Ureter (tissue), 1 donor: Measurements from ENCODE around the gene RPTOR. TPM values are rescaled to one million over a fixed set of nuclear protein-coding genes. Genes with fewer than 3 reads are reported as not detected.
"Not testable (repeated sequence)": the region's sequence is repeated elsewhere in the genome, so short reads cannot be mapped to it uniquely, and the experiment has no call there.

Source experiments
- DNase-seq: peaks from one replicate; pipeline ENCODE4 v3.0.0-alpha.2; 2020; ENCODE audit warnings: low spot score
- total RNA-seq: library from RNA; stranded (reverse); gene quantifications from one replicate; pipeline ENCODE4 v1.2.4, GENCODE V29; 2023
- donor health status: DM: yes; HTN: yes; CAD: no.

The RPTOR gene, protein sequence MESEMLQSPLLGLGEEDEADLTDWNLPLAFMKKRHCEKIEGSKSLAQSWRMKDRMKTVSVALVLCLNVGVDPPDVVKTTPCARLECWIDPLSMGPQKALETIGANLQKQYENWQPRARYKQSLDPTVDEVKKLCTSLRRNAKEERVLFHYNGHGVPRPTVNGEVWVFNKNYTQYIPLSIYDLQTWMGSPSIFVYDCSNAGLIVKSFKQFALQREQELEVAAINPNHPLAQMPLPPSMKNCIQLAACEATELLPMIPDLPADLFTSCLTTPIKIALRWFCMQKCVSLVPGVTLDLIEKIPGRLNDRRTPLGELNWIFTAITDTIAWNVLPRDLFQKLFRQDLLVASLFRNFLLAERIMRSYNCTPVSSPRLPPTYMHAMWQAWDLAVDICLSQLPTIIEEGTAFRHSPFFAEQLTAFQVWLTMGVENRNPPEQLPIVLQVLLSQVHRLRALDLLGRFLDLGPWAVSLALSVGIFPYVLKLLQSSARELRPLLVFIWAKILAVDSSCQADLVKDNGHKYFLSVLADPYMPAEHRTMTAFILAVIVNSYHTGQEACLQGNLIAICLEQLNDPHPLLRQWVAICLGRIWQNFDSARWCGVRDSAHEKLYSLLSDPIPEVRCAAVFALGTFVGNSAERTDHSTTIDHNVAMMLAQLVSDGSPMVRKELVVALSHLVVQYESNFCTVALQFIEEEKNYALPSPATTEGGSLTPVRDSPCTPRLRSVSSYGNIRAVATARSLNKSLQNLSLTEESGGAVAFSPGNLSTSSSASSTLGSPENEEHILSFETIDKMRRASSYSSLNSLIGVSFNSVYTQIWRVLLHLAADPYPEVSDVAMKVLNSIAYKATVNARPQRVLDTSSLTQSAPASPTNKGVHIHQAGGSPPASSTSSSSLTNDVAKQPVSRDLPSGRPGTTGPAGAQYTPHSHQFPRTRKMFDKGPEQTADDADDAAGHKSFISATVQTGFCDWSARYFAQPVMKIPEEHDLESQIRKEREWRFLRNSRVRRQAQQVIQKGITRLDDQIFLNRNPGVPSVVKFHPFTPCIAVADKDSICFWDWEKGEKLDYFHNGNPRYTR (N-terminal part only)
- 64.2 TPM for total RNA-seq

DNA sequence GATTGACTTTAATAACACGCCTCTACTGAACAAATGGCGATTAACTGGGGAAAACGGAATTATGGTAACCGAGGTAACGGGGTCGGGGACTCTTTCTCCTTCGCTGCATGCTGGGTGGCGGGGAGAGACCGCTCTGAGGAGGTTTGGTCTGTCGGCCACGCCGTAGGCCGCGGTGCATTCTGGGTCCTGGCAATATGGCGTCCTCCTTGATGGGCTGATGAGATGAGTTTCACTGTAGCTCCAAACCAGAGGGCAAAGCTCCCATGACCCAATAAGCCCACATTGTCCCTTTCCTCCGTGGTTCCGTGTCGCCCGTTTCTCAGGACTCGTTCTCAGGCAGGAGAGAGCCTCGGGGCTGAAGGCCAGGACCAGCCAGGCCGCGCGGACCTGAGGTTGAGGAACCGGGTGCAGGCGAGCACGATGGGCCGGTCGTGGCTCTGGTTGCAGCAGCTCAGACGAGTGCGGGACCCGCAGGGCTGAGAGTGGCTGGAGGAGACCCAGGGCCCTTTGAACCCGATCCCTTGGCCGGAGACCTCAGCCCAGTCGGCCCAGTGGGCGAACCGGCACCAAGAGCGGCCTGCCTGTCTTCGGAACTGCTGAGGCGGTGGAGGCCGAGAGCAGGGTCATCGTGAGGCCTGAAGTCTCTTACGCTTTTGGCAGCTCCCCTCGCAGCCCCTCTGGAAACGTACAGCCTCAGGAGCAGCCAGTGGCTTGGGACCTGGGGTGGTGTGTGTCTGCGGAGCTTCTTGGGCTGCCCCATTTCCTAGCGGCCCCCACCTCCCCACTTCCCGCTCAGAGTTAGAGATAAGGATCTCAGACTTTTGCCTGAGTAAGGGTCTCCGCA, at the start of gene RPTOR:
TSS of gene RPTOR (plus strand) at position 184 of the 844 bp plus-strand sequence. CDS start 792 bp downstream, outside the sequence.
- peak; percentile 88 for DNase-seq

DNA sequence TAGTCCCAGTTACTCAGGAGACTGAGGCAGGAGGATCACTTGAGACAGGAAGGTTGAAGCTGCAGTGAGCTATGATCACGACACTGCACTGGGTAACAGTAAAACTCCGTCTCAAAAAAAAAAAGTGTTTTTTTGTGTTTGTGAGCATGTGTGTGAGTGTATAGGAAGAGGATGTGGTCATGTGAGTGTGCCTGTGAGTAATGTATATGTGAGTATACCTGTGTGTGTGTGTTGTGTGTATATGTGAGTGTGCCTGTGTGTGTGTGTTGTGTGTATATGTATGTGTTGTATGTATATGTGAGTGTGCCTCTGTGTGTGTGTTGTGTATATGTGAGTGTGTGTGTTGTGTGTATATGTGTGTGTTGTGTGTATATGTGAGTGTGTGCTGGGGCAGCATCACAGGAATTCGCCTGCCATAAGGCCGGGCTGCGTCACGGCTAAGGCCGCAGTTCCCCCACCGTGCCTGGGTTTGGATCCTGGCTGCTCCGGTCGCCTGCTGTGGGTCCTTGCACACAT, 46.9 kb upstream of the RPTOR start:
- no peak for DNase-seq

DNA sequence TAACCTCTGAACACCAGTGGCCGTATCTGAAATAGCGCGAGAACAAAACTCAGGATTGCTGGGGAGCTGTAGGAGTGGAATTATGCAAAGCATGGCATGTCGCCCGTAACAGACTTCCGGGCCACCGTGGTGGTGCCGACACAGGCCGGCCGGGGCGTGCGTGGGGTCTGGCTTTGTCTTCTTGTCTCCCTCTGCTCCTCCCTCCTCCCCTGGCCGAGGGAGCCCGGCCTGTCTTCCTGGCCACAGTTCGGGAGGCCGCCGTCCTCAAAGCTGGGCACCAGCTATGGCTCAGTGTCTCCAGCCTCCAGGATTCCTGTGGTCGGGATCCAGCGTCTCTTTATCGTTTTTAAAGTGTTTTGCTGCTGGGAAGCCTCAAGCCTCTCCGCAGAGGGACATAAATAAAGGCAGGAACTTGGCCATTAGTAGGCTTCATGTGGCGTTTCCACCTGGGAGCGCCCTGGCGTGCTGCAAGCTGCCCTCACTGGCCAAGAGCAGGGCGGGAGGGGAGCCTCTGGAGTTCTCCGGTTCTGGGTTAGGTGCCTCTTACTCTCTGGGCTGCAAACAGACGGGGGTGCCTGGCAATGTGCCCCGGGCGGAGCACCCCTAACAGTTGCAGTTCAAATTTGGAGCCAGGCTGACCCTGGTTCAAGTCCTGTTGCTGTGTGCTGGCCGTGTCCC, 46.3 kb upstream of the RPTOR start:
- DNase-seq: no peak

DNA sequence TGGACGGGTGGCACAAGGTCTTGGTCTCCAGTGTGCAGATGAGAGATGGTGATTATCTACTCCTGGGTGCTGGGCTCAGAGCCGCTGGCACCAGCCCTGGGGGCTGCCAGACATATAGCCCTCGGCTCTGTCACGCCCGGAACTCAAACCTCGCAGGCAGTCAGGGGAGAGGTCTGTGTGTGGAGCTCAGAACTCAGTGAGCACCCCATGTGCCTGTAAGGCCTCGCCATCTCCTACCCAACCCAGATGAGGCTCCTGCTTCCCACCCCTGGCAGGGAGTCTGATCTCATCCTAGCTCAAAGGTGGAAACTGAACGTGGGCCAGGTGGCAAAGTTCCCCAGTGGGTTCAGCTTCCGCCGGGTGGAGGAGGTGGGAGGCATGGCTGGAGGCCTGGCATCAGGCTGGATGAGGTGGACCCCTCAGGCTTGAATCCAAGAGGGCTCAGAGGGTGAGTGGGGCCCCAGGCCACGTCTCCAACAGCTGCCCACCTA, 45.7 kb upstream of the RPTOR start:
- no peak for DNase-seq

DNA sequence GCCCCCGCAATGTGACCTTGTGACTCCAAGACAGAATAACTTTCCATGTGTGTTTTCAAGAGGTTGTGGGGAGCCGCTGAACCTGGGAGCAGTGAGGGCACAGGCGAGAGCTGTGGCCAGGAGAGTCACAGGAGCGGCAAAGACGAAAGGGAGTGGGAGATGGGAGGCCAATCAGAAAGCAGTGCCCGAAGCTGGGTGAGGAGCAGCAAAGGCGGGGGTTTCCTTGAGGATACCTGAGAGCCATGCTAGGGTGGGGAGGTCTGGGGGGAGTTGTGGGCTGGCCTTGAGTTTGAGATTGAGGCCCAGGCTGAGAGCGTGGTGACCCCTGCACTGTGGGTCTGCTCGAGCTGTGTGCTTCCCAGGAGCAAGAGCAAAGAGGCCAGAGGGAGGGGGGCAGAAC, 45.1 kb upstream of the RPTOR start:
- no peak for DNase-seq

DNA sequence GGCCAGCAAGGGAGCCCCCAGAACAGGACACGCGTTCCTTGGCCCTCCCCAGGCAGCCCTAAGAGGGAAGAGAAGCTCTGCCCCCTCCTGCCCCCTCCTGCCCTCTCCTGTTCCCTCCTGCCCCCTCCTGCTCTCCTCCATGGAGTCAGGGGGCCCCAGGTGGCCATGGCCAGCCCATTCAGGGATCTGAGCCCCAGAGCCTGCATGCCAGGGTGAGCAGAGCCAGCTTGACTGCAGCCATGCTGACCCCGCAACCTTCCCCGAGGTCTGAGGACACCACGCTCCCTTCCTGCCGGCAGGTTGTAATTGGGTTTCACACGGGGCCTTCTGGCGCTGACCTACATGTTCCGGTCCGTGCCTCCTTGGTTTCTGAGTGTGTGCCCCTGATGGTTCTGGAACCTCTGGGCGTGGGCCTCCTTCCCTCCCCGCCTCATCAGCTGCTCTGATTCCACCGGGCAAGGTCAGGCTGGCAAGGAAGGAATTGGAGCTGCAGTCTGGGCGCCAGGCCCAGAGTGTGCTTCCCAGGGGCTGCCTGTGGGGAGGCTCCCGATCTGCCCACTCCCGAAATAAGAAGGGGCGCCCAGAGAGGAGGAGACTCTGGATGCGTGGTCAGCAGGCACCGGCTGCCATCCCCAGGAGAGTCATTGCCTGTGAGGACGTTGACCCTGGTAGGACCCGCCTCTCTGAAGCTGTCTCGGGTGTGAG, 44.5 kb upstream of the RPTOR start:
- no peak for DNase-seq

DNA sequence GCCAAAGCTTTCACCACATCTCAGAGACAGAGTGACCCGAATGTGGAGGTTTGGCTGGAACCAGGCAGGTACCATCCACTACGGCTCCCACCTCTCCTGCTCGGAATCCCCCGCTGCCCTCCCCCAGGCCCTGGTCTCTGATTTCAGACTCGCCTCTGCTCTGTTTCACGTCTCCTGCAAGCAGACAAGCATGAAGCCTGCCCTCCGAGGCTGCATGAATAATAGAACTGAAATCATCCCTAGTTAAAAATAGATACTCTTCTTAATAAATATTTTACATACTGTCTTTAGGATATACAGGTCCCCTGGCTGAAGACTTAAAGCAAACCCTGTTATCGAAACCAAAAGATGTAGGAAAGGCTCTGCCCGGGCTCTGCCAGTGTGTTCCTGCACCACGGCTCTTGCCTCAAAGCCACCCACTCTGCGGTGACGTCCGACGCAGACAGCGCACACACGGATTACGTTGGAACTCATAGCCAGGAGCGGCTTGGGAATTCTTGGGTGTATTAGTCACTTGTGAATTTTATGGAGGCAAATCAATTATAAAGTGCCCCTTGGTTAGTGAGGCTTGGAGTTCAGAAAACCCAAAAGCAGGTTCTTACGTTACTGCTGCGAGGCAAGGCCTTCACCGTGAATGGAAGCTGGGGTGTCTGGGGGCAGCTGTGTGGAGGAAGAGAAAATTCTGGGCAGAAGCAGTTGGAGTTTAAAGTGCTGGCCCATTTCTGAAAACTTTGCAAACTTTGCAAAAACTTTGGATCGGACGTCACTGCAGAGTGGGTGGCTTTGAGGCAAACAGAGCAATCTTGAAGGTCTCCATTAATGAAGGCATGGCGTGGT, 42.7 kb upstream of the RPTOR start:
- no peak for DNase-seq

DNA sequence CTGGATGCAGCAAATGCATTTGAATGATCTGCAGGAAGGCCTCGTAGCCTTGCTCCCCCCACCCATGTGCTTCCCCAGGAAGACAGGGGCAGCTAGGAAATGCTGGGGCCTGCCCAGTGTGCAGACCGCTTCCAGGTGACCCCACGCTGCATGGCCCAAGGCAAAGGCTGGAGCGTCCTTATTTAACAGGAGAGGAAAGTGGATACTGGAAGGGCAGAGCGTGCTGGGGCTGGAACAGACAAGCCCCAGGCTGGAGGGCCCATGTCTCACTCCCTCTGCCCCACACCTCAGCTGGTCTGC, 42.1 kb upstream of the RPTOR start:
- DNase-seq: no peak

DNA sequence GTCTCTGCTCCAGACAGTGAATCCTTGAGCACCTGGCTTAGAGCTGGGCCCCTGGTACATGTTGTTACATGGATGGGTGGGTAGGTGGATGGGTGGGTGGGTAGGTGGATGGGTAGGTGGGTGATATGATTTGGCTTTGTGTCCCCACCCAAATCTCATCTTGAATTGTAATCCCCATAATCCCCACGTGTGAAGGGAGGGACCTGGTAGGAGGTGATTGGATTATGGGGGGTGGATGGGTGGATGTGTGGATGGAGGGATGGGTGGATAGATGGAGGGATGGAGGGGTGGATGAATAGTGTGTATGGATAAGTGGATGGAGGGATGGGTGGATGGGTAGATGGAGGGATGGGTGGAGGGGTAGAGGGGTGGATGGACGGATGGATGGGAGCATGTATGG, 41.6 kb upstream of the RPTOR start:
- DNase-seq: no peak

DNA sequence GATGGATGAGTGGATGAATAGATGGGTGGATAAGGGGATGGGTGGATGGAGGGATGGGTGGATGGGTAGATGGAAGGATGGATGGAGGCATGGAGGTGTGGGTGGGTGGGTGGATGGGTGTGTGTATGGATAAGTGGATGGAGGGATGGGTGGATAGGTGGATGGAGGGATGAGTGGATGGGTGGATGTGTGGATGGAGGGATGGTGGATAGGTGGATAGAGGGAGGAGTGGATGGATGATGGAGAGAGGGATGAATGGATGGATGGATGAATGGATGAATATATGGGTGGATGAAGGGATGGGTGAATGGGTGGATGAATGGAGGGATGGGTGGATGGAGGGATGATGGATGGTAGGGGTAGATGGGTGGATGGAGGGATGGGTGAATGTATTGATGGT, 40.7 kb upstream of the RPTOR start:
- no peak for DNase-seq

DNA sequence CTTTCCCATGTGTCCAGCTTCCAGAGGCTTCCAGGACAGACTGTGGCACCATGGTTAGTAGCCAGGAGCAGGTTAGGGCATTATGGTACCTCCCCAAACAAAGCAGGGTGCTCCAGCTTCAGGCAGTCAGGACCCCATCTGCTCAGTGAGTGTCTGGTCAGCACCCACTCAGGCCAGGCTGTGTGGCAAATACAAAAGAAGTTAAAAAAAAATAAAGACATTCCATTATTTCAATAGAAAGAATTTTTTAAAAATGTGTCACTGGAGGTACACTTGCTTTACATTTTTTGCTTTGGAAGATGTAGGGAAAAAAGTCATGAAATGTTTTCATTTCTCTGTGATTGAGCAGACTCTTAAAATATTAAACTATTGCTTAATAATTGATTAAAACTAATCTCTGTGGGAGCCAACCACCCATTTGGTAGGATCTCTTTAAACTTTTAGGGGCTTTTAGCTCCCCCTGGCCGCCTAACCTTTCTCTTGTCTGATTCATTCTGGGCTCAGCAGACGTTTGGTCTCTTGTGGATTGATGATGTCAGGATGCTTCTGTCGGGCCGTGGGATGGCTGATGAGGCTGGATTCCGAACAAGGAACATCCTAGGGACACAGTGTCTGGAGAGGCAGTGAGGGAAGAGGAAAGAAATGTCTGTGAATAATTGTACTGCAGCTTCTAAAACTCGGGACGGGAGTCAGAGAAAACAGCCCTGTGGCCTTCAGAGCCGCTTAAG, 39.8 kb upstream of the RPTOR start:
- no peak for DNase-seq

DNA sequence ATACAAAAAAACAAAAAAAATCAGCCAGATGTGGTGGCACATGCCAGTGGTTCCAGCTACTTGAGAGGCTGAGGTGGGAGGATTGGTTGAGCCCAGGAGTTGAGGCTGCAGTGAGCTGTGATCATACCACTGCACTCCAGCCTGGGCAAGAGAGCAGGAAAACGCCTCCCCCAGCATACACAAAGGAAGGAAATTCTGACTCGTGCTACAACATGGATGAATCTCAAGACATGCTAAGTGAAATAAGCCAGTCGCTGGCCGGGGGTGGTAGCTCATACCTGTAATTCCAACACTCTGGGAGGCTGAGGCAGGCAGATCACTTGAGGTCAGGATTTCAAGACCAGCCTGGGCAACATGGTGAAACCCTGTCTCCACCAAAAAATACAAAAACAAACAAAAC, 37.5 kb upstream of the RPTOR start:
- not testable (repeated sequence) for DNase-seq

DNA sequence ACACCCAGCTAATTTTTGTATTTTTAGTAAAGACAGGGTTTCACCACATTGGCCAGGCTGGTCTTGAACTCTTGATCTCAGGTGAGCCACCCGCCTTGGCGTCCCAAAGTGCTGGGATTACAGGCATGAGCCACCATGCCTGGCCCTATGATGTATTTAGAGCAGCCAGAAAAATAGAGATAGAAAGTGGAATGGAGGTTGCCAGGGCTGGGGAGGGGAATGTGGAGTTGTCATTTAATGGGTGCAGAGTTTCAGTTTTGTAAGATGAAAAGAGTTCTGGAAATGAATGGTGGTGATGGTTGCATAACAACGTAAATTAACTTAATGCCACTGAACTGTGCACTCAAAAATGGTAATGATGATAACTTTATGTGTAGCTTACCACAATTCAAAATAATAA, 36.7 kb upstream of the RPTOR start:
- no peak for DNase-seq

DNA sequence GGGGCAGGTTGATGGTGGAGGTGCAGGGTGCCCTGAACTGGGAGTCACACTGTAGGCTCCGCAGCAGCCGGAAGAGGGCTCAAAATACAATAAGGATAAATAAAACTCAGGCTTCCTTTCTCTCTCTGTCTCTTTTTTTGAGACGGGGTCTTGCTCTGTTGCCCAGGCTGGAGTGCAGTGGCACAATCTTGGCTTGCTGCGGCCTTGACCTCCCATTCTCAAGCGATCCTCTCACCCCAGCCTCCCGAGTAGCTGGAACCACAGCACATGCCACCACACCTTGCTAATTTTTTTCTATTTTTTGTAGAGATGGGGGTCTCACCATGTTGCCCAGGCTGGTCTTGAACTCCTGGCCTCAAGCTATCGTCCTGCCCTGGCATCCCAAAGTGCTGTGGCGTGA, 35.3 kb upstream of the RPTOR start:
- DNase-seq: no peak

DNA sequence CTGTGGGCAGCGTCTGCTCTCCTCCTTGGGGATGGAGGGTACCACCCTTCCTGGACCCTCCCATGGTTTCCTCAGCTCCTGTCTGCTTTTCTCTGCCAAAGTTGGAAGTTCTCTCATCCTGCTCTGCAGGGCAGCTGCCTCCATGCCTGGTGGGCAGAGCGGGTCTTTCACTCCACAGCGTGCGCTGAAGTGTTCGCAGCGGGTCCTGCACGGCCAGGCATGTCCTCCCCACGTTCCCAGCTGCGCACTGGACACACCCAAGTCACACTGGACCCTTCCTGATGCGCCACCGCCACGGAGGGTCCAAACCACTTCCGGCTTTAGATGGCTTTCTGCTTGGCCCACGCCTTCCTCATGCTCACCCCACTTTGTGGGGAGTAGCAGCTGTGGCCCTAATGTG, 34.5 kb upstream of the RPTOR start:
- no peak for DNase-seq

DNA sequence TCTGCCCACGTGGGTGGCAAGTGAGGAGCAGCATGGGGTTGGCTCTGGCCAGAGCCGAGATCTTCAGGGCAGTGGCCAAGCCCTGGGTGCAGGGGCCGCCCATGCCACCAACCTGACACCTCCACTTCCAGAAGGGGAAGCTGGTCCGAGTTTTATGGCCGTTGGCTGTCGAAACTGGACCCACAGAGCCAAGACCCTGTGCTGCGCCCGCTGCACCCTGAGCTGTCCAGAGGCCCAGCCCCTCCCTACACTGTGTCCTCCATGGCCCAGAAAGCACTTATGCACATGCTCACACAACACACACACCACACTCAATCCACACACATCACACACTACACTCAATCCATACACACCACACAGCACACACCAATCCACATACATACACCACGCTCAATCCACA, 33.9 kb upstream of the RPTOR start:
- DNase-seq: no peak

DNA sequence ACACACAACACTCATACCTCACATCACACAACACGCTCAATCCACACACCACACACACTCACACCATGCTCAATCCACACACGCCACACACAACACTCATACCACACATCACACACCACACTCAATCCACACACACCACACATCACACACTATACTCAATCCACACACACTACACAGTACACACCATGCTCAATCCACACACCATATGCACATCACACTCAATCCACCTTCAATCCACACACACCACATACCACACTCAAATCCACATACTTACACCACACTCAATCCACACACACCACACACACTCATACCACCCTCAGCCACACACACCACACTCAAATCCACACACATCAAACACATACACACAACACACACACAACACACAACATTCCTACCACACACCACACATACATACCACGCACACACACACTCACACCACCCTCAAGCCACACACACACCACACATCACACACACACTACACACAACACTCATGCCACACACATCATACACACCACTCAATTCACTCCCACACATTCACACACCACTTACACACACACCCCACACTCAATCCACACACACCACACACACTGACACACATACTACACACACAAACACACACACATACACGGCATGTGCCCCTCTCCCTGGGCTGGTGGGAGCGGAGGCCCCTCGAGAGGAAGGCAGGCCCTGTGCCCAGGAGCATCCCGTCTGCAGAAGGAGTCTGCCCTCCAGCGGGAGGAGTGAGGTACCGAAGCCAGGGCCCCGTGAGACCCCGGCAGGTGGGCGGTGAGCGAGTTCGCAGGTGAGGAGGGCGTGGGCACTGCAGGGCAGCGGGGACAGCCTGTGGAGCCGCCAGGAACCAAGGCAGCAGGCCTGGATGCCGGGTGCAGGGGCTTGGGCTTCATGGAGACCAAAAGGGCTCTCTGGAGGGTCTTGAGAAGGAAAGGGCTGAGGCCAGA, 33.1 kb upstream of the RPTOR start:
- DNase-seq: no peak
